ENCODE measurements around the gene CACHD1.

Gene CACHD1

DNA sequence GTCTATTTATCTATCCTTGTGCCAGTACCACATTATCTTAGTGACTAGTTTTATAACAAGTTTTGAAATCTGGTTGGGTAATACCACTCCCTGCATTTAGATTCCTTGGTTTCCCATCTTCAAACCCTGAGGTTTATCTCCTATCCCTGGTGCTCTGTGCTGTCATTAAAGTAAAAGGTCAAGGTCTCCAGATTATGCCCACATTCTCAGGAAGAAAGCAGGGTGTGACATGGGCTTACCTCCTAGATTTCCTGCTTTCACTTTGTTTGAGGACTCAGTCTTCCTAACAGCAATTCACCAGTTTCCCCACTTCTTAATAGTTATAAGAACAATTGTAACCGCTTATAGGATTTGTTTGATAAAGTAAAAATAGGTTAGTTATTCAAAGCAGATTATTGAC, 86.0 kb downstream of the CACHD1 start:
- no peak for DNase-seq

DNA sequence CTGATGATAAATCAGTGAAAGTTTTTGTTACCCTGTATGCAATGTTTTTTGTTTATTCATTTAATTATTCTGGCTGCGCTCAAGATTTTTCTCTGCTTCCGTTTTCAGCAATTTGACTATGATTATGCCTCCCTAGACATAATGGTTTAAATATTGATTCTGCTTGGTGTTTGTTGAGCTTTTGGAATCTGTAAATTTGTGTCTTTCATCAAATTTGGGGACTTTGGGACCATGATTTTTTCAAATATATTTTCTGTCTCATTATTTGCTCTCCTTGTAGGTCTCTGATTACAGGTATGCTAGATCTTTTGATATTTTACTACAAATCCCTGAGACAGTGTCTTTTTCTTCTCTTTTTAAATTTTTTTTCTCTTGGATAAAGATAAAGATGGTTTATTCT, 92.1 kb downstream of the CACHD1 start:
- no peak for DNase-seq

DNA sequence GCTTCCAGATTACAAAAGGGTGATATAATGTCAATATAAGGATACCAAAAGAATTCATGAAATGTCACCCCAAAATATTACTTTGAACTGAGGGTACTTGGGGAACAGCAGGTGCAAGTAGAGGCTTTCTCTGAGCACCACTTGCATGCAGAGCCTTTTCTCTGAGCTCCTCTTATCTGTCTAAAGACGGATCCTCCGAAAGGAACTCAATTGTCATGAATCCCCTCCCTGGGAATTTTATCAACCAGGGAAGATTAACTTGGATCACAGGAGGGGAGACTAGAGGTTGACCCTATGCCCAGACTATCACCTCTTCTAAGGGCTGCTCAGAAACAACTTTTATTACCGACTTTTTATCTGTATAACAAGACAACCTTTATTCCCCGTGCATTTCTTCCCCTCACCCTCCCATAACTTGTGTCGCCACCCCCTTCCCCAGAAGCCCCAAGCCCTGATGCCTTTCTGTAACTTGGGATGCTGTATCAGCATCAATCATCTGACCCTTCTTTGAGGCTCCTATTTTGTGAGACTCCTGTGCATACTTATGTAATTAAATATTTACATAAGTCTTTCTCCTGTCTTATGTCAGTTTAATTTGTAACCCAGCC, 94.1 kb downstream of the CACHD1 start:
- no peak for DNase-seq

DNA sequence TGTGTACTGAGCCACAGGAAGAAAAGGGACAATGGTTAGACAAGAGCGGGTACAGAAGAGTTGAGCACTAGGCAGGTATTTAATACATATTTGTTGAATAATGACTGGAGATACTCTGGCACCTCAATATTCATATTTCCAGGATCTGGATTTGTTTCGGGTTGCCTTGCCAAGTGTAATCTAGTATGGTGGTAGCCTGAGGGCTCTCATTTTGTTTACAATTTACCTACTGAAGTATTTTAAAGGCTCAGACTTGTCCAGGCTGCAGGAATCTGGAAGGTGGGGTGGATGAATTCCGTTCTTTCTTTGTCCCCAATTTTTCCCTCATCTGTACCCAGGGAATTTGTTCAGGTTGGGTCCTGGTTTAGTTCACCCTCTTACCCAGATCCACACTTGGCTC, 95.0 kb downstream of the CACHD1 start:
- DNase-seq, result no peak

DNA sequence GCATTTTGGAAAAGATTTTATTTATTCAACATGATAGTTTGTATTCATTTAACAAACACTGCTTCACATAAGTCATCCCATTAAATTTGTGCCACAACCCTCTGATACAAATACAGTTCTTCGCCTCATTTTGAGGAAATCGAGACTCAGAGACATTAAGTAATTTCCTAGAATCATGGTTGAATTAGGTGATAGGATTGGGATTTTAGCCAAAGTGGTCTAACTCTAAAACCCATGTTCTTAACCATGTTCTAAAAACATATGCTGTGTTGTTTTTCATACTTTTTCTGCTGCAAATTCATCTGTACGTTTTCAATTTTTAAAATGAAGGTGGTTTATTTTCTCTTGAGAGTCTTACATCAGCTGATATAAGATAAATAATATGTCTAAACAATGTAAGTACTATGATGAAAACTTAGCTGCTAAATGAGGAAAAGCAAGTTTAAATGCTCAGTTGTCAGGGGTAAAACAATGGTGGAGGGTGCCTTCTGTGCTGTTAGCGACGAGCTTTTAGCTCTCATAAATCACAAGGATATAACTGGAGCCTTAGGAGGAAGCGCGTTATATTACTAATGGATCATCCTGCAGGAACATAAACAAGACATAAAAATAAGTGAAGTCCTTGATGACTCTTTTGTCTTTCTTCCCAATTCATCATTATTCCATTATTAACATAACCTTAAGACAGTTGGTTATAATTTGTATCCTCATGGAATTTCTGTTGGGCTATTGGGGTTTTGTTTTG, 97.7 kb downstream of the CACHD1 start:
- no peak for DNase-seq

DNA sequence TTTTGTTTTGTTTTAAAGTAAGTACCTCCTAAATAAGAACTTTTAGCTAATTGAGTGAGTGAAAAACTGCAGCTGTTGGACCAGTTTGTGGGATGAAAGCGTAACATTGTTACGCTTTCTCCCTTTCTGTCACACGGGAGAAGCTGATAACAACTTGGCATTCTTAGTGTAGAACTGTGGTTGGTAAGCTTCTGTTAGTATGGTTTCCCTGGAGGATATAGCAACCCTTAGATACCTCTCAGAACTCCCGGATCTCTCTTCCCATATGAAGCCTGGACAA, 98.2 kb downstream of the CACHD1 start:
- DNase-seq, result no peak

DNA sequence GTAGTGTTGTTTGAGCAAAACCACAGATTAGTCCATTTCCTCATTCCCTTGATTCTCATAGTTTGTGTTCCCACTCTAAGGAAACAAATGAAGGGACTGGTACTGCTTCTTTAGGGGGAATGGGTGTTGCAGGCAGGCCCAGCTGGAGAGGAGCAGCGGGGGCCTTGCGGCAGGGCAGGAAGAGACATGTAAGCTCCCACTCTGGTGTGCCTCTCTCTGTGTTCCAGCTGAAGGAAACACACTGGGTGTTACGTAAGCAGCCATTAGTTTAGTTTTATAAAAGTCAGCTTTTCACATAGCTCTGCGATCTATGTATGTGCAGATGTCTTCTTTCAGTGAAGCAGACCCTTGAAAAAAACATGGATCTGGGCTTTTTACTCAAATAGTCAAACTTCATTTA, 99.5 kb downstream of the CACHD1 start:
- DNase-seq, result no peak

DNA sequence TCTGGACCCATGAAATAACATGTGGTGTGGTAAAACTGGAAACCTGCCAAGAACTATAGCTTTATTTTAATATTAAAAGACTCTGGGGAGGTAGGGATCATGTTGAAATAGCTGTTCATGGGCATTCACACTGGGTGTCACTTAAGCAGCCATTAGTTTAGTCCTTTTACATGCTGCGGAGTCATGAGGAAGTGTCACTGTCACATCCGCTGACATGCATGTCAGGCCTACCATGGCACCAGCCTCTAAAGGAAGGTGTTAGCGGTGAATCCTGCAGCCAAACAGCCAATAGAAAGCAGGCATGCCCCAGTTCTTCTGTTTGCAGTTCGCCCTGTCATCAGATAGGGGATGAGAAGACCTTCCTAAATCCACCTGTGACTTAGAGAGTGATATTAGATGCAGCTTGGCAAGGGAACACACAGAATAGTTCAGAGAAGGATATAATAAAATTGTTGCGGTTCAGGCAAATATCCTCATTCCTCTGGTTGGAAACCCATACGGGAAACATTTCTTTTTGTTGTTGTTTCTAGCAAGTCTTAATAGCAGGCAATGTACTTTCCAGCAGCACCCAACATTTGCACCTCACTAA, 100.4 kb downstream of the CACHD1 start:
- DNase-seq, result no peak

DNA sequence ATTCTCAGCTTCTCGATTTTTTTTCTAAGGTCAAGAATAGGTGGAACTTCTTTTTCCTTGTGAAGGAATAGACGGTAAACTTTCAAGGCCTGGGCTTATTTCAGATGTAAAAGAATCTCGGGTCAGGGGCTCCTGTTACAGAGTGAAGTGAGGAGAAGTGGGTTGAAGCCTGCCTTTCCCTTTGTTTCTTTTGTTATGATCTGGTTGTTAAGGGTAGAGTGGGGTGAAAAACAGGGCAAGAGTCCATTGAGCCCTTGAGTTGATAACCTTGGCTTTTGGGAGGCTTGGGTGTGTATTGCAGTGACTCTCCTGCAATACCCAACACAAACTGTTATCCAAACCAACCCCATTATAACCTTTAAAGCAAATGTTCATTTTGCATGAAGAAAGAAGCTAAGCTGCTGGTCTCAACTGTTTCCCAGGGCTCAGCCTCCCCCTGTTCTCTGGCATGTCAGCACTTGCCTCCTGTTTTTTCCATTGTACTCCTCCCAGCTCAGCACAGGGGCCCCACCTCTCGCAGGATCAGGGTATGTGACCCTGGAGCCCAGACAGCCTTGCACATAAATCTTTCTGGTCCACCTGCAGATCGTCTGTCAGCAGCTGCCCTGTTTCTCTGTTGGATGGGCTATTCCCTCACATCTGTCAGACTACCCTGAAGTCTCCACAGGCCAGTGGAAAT, 102.4 kb downstream of the CACHD1 start:
- no peak for DNase-seq

DNA sequence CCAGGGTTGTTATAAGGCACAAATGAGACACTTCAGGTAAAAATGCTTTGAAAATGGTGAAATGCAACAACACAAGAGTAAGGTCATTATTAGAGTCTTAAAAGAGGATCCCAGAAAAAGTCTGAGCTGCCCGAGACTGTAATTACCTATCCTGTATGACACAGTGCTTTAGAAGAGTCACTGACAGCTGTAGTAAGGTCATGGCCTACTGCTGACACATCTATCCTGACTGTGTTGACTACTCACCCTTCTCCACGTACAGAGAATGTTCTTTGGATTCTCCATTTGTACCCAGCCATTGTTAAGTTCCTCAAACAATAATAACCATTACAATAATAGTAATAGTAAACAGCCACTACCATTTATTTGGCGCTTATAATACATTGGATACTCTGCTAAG, 104.4 kb downstream of the CACHD1 start:
- DNase-seq, result no peak

DNA sequence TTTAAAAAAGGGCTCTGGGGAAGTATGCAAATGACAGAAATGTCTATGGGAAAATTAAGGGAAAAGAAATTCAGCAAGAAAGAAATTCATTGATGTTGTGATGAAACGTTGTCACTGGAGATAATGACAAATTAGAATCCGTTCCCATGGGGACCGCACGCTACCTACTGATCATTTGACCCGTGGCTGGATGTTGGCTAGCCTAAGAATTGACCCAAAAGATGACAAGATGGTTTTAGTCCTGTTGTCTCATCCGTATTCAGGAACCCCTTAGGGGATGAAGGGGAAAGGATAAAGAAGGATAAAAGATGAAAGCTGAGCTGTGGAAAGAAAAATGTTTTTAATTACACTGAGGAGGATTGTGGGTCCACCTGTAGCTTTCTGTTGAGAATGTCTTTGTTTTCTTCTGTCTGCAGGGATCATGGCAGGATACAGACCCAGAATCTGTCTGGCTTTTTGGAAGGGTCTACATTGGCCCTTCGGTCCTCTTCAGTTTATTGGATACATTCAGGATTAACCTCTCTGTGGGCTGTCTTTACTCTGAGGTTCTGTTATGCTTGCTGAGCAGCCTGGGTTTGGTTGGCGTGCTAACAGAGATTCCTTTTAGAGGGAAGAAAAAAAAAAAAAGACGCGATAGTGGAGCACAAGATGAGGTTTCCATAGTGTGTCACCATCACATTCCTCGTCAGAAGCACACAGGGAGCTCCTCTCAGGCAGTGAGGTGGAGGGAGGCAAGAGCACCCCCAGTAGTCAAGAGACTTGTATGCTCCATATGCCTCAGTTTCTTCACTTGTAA, 106.2 kb downstream of the CACHD1 start:
- no peak for DNase-seq

DNA sequence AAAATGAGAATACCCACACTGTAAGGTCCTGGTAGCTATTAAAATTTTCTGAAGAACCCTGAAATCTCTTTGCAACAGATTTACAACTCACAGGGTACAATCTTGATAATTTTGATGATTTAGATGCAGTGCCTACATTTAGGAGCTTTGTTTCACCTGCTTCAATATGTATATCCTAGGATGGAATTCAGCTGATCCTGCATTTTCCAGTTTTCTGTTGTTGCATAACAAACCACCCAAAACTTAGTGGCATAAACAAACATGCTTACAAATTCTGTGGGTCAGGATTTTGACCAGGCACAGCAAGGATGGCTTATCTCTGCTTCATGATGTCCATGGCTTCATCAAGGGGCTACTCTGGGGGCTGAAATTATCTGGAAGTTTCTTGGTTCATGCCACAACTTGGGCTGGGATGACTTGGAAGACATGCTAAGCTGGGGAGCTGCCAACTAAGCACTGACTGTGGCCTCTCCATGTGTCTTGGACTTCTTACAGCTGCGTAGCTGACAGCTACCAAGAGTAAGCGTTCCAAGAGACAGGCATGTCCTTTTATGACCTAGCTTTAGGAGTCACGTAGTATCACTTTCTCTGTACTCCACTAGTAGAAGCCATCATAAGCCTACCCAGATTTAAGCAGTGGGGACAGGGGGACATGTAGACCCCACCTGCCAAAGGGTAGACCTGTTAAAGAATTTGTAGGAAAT, 108.5 kb downstream of the CACHD1 start:
- no peak for DNase-seq

DNA sequence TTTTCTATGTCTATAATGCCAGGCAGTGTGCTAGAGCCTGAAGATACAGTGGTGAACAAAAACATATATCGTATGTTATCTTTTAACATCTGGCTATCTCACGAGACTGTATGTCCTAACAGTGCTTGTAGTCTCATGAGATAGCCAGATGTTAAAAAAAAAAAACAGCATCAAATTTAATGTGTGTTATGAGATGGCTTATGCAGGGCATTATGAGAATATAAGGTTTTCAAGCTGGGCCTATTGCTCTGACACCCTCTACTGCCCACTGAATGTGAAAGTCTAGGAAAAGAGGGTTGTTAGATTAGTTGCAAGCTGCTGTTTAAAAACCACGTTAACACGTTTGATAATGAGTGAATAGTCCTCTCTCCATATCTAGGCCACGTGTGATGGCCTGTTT, 109.8 kb downstream of the CACHD1 start:
- DNase-seq, result no peak

DNA sequence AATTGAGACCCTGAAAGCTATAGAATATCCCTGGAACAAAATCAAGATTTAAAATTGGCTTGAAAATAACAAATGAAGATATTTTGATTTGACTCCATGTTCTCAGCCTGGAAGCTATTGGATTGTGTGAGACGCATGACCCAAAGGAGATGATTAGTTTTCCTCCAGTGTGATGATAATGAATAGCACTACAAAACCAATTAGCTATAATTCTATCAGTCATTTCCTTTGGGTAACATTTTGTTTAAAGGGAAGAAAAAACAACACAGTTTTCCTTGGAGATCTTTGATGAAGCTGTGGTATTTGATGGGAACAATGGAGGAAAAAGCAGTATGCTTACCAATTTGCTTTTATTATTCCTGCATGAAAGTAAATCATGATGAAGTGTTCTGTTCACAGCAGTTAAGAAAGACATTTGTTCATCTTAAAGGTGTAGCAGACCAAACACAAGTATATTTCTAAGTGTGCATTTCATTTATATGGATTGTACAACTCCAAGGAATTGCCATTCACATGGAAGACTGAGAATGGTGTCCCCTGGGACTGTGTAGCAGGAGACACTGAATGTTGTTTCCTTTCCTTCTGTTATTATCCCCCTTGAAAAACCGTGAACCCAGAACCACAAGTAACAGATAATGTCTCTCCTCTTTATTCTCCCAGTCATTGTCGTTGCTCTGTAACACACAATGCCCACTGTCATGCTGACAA, 111.4 kb downstream of the CACHD1 start:
- no peak for DNase-seq

DNA sequence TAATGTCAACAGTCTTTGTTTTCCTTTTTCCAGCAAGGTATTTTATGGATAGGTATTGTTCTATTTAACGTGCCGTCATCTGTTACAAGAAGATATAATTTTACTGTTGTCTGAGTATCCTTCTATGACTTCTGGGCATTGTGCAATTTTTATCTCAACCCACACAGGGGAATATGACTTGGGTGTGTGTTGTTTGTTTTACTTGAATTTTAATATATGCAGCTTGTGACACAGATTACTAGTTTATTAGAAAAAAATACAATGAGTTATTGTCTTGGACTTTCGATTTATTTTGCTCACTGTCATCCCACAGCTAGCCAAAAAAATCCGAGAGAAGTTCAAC, 111.9 kb downstream of the CACHD1 start:
- no peak for DNase-seq

DNA sequence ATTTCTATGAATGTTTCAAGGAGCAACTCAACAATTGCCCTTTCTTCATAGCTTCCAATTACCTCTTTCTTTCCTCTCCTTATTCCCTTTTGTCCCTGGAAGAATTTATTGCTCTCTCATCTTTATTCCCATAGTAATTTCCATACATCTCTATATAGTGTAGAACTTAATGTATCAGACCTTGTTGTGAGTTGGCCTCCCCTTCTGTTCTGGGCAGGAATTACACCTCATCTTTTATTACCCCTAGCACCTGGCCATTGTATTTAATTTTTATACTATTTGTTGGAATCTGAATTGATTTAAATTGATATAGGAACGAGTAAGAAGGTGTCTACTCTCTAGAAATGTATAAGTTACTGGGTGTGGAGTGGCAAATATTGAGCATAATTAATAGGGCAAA, 114.5 kb downstream of the CACHD1 start:
- no peak for DNase-seq

DNA sequence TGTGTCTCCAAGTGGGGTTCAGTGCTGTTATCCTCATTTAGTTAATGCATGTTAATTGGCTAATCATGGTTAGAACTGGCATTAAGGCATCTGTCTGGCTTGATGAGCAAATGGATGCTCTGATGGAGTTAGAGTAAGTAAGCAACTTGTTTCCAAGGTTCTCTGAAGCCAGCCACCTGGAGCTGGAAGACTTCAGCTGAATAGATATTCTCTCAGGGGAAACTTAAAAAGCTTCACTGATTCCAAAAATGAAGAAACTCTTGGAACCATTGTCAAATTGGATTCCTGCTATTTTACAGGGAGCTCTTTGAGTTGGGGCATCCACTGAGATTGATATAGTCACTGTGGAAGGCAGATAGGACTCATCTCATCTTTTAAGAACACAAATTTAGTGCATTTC, 118.9 kb downstream of the CACHD1 start:
- no peak for DNase-seq

DNA sequence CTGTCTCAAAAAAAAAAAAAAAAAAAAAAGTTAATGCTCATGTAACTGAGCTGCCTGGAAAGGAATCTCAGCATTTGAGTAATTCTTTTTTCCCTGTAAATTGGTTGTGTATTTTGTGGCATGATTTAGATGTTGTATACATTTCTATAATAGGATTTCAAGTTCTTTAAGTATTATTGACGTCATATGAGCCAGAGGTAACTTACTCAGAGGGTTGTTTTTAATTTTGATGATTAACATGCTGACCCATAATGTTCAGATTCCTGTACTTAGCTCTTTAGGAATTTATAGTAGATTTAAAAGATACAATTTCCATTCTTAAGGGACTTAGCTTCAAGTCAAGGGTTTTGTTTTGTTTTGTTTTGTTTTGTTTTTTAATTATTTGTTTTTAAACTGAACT, 120.4 kb downstream of the CACHD1 start:
- no peak for DNase-seq

DNA sequence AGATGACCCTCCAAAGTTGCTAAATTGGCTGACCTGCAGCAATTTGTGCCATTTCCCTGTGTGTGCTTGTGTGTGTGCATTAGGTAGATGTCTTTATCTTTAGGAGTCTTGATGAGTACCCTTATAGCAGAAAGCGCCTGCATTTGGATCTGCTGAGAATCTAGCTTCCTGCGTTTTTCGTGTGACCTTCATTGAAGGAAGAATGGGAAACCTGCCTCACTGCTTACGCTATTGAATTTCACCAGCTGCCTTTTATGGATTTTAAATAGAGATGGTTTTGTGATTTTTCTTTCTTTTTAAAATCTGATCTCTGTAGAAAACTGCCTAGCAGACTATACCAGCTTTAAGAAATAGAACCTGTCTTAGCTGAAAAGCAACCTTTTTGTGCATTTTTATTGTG, 124.5 kb downstream of the CACHD1 start:
- no peak for DNase-seq

DNA sequence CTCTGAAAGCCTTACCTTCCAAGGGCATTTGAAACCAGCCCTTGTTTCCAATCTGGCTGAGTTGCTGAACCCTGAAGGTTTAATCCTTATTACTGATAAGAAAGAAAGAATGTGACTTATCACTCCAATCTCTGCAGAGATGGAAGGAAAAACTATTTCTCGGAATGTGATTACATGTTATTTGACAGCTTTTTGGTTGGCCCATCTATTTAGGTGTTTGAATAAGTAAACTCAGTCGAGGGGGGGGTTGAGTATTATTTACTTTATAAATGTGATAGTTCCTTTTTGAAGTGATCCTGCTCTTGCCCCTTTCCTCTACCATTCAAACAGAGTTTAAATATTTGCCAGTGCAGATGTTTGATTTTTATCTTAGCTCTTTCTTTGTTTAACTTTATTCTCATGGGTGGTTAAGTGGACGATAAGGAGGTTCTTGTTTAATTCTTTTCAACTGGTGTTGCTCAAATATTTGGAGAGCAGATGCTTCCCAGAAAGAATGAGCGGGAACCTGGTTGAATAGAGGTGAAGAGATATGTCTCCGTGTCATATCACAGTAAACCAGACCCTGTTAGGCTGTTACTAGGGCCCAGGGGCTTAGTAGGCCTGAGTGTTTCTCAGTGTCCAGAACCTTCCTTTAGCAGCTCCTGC, 126.1 kb downstream of the CACHD1 start:
- DNase-seq, result no peak

DNA sequence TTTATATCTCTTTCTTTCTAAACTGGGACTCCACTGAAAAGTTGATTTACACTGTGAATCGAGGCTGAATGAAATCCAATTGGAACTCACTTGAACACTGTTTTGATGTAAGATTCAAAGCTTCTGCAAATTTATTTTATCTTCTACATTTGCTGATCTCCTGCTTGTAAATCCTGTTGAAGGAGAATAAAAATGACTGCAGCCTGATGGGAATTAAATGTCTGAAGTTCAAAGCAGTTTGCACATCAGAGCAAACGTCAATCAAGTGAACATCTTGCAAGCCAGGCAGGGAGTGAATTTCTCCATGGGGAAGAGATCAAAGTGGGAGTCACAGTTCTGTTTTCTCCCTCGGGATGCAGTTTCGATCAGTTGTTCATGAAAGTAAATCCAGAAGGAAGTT, 127.2 kb downstream of the CACHD1 start:
- no peak for DNase-seq

DNA sequence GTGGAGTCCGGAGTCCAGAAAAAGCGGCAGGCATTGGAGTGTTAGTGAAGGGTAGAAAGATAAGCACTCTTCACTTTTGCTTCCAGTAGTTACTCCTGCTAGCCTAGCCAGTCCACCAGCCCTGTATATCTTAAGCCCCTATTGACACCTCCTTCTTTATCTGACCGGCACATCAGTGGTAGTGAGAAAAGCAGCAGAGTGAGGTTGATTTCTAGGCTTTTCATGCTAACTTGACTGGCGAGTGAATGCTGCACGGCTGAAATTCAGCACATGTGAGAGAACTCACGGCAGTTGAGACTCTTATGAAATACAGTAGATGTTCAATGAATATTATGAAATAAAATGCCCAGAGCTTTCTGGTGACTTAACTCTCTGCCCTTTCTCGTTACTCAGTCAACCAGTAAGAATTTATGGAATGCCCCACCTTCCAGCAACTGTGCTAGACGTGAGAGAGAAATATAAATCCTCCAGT, 128.2 kb downstream of the CACHD1 start:
- DNase-seq, result no peak

All from NCI-H524 treated with DMSO at 0.1 percent for 48 hours (cell line).